ENCODE results near the gene PRRG2.

Gene PRRG2

DNA sequence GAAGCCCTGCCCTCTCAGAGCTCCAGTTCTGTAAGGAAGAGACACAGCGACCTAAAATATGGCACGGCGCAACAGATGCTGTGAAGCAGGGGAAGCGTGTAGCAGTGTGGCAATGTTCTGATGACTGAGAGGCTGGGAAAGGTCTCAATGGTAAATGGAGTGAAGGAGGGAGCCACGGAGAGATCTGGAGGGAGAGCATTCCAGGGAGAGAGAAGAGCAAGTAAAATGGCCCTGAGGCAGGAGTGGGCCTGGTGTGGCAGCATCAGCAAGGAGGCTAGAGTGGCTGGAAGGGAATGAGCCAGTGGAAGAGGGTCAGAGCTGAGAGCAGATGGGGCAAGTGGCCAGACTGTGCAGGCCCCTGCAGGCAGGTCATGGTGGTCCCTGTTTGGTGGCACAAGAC lies 37.0 kb upstream of the PRRG2 start:
- no peak overlapping the region for H3K9ac ChIP-seq (ENCODE audit: low read depth, low read length)
- H3K4me3 ChIP-seq (ENCODE audit: low read depth, low read length) = no peak overlapping the region
- no peaks in the 10 kb centered on the region for H3K9me3 ChIP-seq (ENCODE audit: control insufficient read depth, insufficient read depth, low read length)
- no peaks in the 10 kb centered on the region for H3K27me3 ChIP-seq (ENCODE audit: control insufficient read depth, insufficient read depth, low read length)
- H3K36me3 ChIP-seq (ENCODE audit: control insufficient read depth, insufficient read depth, low read length) = peaks cover 7% of the 10 kb centered on the region; the same call in 1 of the 2 replicates
- peaks cover 3% of the 10 kb centered on the region; the same call in 1 of the 2 replicates for H3K4me1 ChIP-seq (ENCODE audit: control insufficient read depth, insufficient read depth, low read length)
- no peak overlapping the region for H3K27ac ChIP-seq (ENCODE audit: low read depth, low read length)

DNA sequence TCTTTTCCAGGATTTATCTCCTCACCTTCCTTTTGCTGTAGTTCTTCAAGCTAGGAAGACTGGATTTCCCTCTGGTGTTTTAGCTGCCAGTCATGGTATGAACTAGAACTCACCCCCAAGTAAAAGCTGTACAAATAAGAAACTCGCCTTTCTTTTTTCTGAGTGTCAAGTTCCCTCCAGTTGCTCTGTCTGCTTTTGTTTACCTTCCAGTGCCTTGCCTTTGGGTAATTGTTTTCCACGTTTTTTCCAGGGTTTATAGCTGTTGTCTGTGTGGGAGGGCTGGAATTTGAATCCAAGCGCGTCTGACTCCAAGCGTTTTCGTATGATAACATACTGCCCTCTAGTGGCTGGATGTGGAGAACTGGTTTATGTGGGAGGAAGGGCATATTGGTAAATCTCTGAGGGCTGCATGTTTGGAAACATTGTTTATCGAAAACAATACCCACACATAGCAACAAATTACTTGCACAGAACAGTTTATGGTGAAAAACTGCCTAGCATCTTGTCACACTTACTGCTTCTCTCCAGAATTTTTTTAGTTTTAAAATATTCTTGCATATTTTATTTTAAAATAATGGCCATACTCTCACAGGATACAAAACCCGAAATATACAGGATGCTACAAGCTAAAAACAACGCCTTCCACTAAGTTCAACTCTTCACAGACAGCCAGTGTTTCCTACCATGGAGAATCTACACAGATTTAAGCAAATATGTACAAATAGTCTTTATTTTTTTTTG lies 34.1 kb upstream of the PRRG2 start:
- H3K9me3 ChIP-seq (ENCODE audit: control insufficient read depth, insufficient read depth, low read length) = no peaks in the 10 kb centered on the region
- peaks cover 3% of the 10 kb centered on the region; the same call in 1 of the 2 replicates for H3K4me1 ChIP-seq (ENCODE audit: control insufficient read depth, insufficient read depth, low read length)
- peaks cover 3% of the 10 kb centered on the region; the same call in 1 of the 2 replicates for H3K36me3 ChIP-seq (ENCODE audit: control insufficient read depth, insufficient read depth, low read length)
- no peaks in the 10 kb centered on the region for H3K27me3 ChIP-seq (ENCODE audit: control insufficient read depth, insufficient read depth, low read length)
- H3K4me3 ChIP-seq (ENCODE audit: low read depth, low read length) = peak overlapping the region; percentile 41; the same call in 1 of the 2 replicates
- no peak overlapping the region for H3K9ac ChIP-seq (ENCODE audit: low read depth, low read length)
- peak overlapping the region; percentile 57 for H3K27ac ChIP-seq (ENCODE audit: low read depth, low read length)

DNA sequence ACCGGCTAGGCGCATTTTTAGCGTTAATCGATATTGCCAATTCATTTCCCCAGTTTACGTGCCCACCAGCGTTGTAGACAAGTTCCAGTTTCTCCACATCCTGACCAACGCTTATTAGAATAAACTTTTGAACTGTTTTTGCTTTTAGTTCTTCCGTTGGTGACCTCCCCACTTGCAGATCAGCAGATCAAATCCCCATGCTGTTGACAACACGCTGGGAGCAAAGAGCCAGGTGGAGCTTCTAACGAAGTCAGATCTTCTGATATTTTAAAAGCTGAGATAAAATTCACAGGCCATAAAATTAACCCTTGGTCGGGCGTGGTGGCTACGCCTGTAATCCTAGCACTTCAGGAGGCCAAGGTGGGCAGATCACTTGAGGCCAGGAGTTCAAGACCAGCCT lies 32.1 kb upstream of the PRRG2 start:
- no peak overlapping the region for H3K27ac ChIP-seq (ENCODE audit: low read depth, low read length)
- H3K4me1 ChIP-seq (ENCODE audit: control insufficient read depth, insufficient read depth, low read length) = peaks cover 3% of the 10 kb centered on the region; the same call in 1 of the 2 replicates
- no peak overlapping the region for H3K9ac ChIP-seq (ENCODE audit: low read depth, low read length)
- H3K9me3 ChIP-seq (ENCODE audit: control insufficient read depth, insufficient read depth, low read length) = no peaks in the 10 kb centered on the region
- H3K27me3 ChIP-seq (ENCODE audit: control insufficient read depth, insufficient read depth, low read length) = no peaks in the 10 kb centered on the region
- no peak overlapping the region for H3K4me3 ChIP-seq (ENCODE audit: low read depth, low read length)
- peaks cover 5% of the 10 kb centered on the region for H3K36me3 ChIP-seq (ENCODE audit: control insufficient read depth, insufficient read depth, low read length)

DNA sequence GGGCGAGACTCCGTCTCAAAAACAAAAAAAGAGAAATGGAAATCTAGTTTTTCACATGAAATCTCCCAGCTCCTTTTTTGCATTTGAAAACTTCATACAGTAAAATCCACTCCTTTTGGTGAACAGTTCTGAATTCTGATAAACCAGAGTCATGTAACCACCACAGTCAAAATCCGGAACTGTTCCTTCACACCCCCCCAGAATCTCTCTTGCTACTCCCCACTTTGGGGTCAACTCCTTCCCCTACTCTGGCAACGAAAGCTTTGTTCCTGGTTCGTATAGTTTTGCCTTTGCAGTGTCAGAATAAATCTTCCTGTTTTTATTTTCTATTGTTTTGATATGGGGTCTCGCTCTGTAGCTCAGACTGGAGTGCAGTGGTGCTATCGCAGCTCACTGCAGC lies 29.6 kb upstream of the PRRG2 start:
- H3K9me3 ChIP-seq (ENCODE audit: control insufficient read depth, insufficient read depth, low read length) = no peaks in the 10 kb centered on the region
- no peak overlapping the region for H3K4me3 ChIP-seq (ENCODE audit: low read depth, low read length)
- H3K27ac ChIP-seq (ENCODE audit: low read depth, low read length) = no peak overlapping the region
- no peaks in the 10 kb centered on the region for H3K27me3 ChIP-seq (ENCODE audit: control insufficient read depth, insufficient read depth, low read length)
- H3K4me1 ChIP-seq (ENCODE audit: control insufficient read depth, insufficient read depth, low read length) = peaks cover 7% of the 10 kb centered on the region; the same call in 1 of the 2 replicates
- H3K9ac ChIP-seq (ENCODE audit: low read depth, low read length) = no peak overlapping the region
- H3K36me3 ChIP-seq (ENCODE audit: control insufficient read depth, insufficient read depth, low read length) = peaks cover 18% of the 10 kb centered on the region

DNA sequence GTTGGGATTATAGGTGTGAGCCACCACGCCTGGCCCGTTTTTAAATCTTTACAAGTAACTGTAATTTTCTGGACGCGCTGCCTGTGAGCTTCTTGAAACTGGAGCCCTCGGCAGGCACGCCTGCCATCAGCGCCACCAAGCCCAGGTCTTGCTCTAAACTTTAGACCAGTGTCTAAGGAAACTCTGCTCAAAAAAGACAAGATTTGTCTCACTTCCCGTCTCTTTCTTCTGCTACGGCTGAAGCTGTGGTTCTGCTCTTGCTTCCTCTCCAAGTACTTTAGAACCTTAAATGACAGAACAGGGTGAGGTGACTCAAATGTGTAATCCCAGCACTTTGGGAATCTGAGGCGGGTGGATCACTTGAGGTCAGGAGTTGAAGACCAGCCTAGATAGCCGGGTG lies 28.4 kb upstream of the PRRG2 start:
- H3K9ac ChIP-seq (ENCODE audit: low read depth, low read length) = no peak overlapping the region
- no peaks in the 10 kb centered on the region for H3K27me3 ChIP-seq (ENCODE audit: control insufficient read depth, insufficient read depth, low read length)
- H3K4me3 ChIP-seq (ENCODE audit: low read depth, low read length) = no peak overlapping the region
- H3K27ac ChIP-seq (ENCODE audit: low read depth, low read length) = no peak overlapping the region
- no peaks in the 10 kb centered on the region for H3K9me3 ChIP-seq (ENCODE audit: control insufficient read depth, insufficient read depth, low read length)
- peaks cover 12% of the 10 kb centered on the region for H3K4me1 ChIP-seq (ENCODE audit: control insufficient read depth, insufficient read depth, low read length)
- peaks cover 25% of the 10 kb centered on the region for H3K36me3 ChIP-seq (ENCODE audit: control insufficient read depth, insufficient read depth, low read length)

DNA sequence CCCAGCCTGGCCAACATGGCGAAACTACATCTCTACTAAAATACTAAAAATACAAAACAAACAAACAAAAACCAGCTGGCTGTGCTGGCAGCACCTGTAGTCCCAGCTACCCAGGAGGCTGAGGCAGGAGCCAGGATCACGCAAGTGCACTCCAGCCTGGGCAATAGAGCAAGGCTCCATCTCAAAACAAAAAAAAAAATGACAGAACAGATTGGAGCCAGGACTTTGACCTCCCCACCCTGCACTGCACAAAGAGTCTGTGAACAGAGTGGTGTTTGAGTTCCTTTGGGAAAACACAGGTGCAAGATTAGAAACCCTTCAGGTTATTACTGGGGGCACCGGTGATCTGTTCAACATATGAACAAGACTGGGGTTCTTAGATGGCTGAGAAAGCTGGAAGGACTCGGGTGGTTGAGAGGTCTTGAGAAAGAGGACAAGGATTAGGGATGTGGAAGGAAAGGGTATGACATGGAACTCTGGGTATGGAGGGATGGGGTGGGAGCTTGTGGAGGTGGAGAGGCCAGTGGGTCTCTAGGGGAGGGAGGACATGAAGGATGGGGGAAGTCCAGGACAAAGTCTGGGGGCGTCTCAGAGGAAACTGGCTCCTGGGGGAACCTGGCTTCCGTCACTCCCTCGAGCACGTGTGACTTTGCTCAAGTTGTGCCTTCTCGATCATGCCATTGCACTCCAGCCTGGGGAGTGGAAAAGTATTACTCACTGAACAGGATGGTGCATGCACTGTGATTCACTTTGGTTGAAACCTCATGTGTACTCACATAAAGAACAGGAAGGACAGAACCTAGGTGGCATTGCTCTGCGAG lies 27.5 kb upstream of the PRRG2 start:
- no peak overlapping the region for H3K27ac ChIP-seq (ENCODE audit: low read depth, low read length)
- H3K9me3 ChIP-seq (ENCODE audit: control insufficient read depth, insufficient read depth, low read length) = no peaks in the 10 kb centered on the region
- no peak overlapping the region for H3K4me3 ChIP-seq (ENCODE audit: low read depth, low read length)
- H3K4me1 ChIP-seq (ENCODE audit: control insufficient read depth, insufficient read depth, low read length) = peaks cover 12% of the 10 kb centered on the region
- H3K27me3 ChIP-seq (ENCODE audit: control insufficient read depth, insufficient read depth, low read length) = no peaks in the 10 kb centered on the region
- H3K36me3 ChIP-seq (ENCODE audit: control insufficient read depth, insufficient read depth, low read length) = peaks cover 33% of the 10 kb centered on the region
- no peak overlapping the region for H3K9ac ChIP-seq (ENCODE audit: low read depth, low read length)

DNA sequence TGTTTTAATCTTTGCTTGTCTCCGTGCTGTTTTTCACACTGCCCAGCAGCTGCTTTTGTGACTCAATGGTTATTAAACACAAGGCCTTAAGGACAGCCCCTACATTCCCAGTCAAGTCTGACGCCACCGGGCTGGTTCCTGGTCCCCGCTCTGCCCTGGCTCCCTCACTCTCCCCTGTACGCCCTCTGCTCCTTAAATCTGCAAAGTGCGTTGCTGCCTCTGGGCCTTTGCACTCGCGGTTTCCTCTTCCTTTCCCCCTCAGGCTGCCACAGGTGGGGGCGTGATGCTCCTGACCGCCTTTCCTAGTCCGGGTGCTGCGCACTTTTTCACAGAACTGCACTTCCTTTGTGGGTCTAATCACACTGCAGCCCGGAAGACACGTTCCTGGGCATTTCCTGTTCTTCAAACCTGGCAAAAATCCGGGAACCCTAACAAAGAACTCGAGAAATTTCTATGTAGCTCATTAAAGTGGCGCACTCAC lies 26.4 kb upstream of the PRRG2 start:
- Histone ChIP-seq H3K9me3 (ENCODE audit: control insufficient read depth, insufficient read depth, low read length) (no peaks in the 10 kb centered on the region), H3K27ac (ENCODE audit: low read depth, low read length) (no peak overlapping the region), H3K36me3 (ENCODE audit: control insufficient read depth, insufficient read depth, low read length) (peaks cover 44% of the 10 kb centered on the region), H3K4me3 (ENCODE audit: low read depth, low read length) (no peak overlapping the region), H3K9ac (ENCODE audit: low read depth, low read length) (no peak overlapping the region), H3K4me1 (ENCODE audit: control insufficient read depth, insufficient read depth, low read length) (peaks cover 12% of the 10 kb centered on the region), H3K27me3 (ENCODE audit: control insufficient read depth, insufficient read depth, low read length) (no peaks in the 10 kb centered on the region)

DNA sequence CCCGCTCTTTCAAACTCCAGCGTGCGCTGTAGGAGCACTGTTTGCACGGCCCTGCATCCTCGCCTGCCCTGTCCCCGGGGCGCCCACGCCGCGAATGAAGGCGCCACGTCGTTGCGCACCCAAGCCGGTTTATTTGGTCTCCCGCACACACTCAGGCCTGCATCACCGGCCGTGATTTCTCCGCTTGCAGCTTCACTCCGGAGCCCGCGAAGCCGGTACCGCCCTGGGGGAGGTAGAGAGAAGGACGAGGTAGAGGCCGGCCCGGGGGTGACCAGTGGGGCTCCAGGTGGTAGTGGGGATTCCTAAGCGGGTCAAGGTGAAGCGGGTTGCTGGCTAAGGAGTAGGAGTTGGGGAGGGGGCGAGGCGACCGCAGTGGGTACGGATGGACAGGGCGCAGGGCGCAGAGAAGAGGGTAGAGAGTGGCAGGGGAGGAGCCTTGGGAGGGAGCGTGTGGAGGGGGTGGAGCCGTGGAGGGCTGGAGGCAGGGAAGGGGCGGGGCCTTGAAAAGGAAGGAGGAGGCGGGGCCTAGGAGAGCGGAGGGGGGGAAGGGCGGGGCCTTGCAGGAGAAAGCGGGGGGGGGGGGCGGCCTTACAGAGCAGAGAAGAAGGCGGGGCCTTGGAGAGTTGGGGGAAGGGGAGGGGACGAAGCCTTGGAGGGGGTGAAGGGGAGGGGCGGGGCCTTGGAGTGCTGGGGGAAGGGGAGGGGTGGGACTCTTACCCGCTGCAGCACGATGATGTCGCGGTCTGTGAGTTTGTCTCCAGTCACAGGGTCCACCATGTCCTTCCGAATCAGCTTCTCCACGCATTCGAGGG lies 25.3 kb upstream of the PRRG2 start:
- Histone ChIP-seq H3K27ac (ENCODE audit: low read depth, low read length) (peak overlapping the region; percentile 72), H3K36me3 (ENCODE audit: control insufficient read depth, insufficient read depth, low read length) (peaks cover 52% of the 10 kb centered on the region), H3K4me3 (ENCODE audit: low read depth, low read length) (peak overlapping the region; percentile 54)

DNA sequence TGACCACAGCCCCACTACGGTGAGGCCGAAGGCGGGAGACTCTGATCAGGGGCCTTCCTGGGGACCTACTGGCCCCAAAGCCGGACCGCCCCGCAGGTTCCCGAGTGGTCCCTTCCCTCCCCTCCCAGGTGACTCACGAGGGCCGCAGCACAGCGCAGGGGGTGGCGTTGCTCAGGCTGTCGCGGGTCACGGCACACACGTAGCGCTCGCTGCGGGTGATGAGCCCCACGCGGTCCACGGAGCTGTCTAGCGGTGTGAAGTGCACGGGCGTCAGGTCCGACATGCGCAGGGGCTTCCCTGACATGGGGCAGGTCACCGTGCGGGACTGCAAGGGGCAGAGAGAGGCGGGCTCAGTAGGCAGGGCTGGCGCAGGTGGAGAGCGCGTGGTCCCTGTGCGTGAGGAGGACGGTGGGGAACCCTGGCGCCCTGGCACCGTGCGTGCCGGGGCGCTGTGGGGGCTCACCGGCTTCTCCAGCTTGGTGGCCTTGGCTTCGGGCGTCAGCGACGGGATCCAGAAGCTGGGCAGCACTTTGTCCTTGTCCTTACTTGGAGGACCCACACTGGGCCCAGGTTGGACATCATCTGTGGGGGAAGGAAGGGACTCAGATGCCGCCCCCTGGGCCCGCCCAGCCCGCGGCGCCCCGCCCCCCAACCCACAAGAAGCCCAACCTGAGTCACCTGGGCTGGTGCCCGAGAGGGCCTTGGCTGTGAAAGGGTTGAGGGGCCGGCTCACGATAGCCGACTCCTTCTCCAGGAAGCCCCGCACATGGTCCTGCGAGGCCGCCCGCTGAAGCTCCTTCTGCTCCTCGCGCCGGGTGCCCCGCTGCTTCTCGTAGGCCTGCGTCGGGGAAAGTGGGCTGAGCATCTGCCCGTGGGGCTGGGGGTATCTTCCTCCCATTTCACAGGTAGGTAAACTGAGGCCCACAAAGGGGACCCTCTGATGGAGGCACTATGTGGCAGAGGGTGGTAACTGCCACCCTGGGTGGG lies 24.4 kb upstream of the PRRG2 start:
- H3K36me3 ChIP-seq (ENCODE audit: control insufficient read depth, insufficient read depth, low read length) = peaks cover 52% of the 10 kb centered on the region
- H3K27ac ChIP-seq (ENCODE audit: low read depth, low read length) = peak overlapping the region; percentile 72
- H3K9ac ChIP-seq (ENCODE audit: low read depth, low read length) = peak overlapping the region; percentile 73
- peaks cover 12% of the 10 kb centered on the region for H3K4me1 ChIP-seq (ENCODE audit: control insufficient read depth, insufficient read depth, low read length)
- no peaks in the 10 kb centered on the region for H3K9me3 ChIP-seq (ENCODE audit: control insufficient read depth, insufficient read depth, low read length)
- H3K27me3 ChIP-seq (ENCODE audit: control insufficient read depth, insufficient read depth, low read length) = no peaks in the 10 kb centered on the region
- H3K4me3 ChIP-seq (ENCODE audit: low read depth, low read length) = peak overlapping the region; percentile 54

More for the DNA sequence above, 25.3 kb upstream of the PRRG2 start:
- Histone ChIP-seq H3K4me1 (ENCODE audit: control insufficient read depth, insufficient read depth, low read length) (peaks cover 12% of the 10 kb centered on the region), H3K9me3 (ENCODE audit: control insufficient read depth, insufficient read depth, low read length) (no peaks in the 10 kb centered on the region), H3K27me3 (ENCODE audit: control insufficient read depth, insufficient read depth, low read length) (no peaks in the 10 kb centered on the region), H3K9ac (ENCODE audit: low read depth, low read length) (peak overlapping the region; percentile 73)

All from HUES48 (cell line).